Fibroblast of lung (primary cell): ENCODE data around the gene RFX8. TPM values are rescaled to one million over a fixed set of nuclear protein-coding genes. Genes with fewer than 3 reads are reported as not detected.
A peak's percentile ranks its signal among the peaks of the same experiment; 100 is the strongest.

ENCODE experiments used
- DNase-seq, 2 donors: peaks; one replicate each; pipeline versions ENCODE4 v3.0.0 to v3.0.0-alpha.2; 2010; ENCODE audit warnings: low read depth in 2 of 2
- H2AFZ ChIP-seq: 2 replicates; pipeline ENCODE4 v1.5.1; 2012; ENCODE audit warnings: low read length, control low read depth, inconsistent platforms
- H3K27ac ChIP-seq: 2 replicates; pipeline ENCODE4 v1.5.1; 2011; ENCODE audit warnings: low read length, control low read depth; ENCODE audit not compliant: insufficient read depth
- H3K27me3 ChIP-seq: 2 replicates; pipeline ENCODE4 v1.5.1; 2011; ENCODE audit warnings: mild to moderate bottlenecking, low read length; ENCODE audit not compliant: control insufficient read depth, insufficient read depth
- H3K36me3 ChIP-seq: 2 replicates; pipeline ENCODE4 v1.5.1; 2011; ENCODE audit warnings: low read length; ENCODE audit not compliant: control insufficient read depth, insufficient read depth
- H3K4me1 ChIP-seq: 2 replicates; pipeline ENCODE4 v1.5.1; 2011; ENCODE audit warnings: low read length; ENCODE audit not compliant: control insufficient read depth, insufficient read depth; ENCODE audit errors: extremely low read depth
- H3K4me2 ChIP-seq: 2 replicates; pipeline ENCODE4 v1.5.1; 2011; ENCODE audit warnings: low read length, control low read depth; ENCODE audit not compliant: insufficient read depth; ENCODE audit errors: extremely low read depth
- H3K4me3 ChIP-seq, 4 experiments: fragments of 200-600 bp in 1 of 4; sonication (generic) in 1 of 4; replicated peaks in 1 of 4; 2 replicates each; pipeline ENCODE4 v1.5.1; 2011 to 2016; ENCODE audit warnings: low read length in 4 of 4, low read depth in 3 of 4, mild to moderate bottlenecking in 3 of 4, control low read depth in 2 of 4, inconsistent platforms in 1 of 4, mixed read lengths in 1 of 4; ENCODE audit not compliant: insufficient read depth in 1 of 4; ENCODE audit errors: control extremely low read depth in 1 of 4
- H3K79me2 ChIP-seq: 2 replicates; pipeline ENCODE4 v1.5.1; 2012; ENCODE audit warnings: mild to moderate bottlenecking, low read length, inconsistent platforms; ENCODE audit not compliant: control insufficient read depth, insufficient read depth
- H3K9ac ChIP-seq: 2 replicates; pipeline ENCODE4 v1.5.1; 2011; ENCODE audit warnings: mild to moderate bottlenecking, low read length, control low read depth; ENCODE audit not compliant: insufficient read depth
- H3K9me3 ChIP-seq: 2 replicates; pipeline ENCODE4 v1.5.1; 2012; ENCODE audit warnings: low read depth, low read length; ENCODE audit not compliant: control insufficient read depth, insufficient read depth
- H4K20me1 ChIP-seq: 2 replicates; pipeline ENCODE4 v1.5.1; 2011; ENCODE audit warnings: low read length; ENCODE audit not compliant: control insufficient read depth, insufficient read depth; ENCODE audit errors: extremely low read depth
- EZH2 ChIP-seq: IDR thresholded peaks from 2 replicates; pipeline ENCODE4 v1.5.1; 2012; ENCODE audit warnings: low read length, control low read depth, mild to moderate bottlenecking; ENCODE audit errors: missing control alignments
- polyA plus RNA-seq, 2 donors: library from polyadenylated mRNA; depleted of rRNA in 1 of 2; stranded (reverse) in 1 of 2; unstranded in 1 of 2; fragments of >200 nt; gene quantifications; 2 replicates each; pipeline ENCODE4 v1.2.1, GENCODE V29; 2011 to 2012; ENCODE audit warnings: missing spikeins in 1 of 2
- total RNA-seq: library from RNA; depleted of rRNA; stranded (reverse); fragments of >200 nt; gene quantifications from 2 replicates; pipeline ENCODE4 v1.2.1, GENCODE V29; 2014
- TF ChIP-seq, protein P1 (sequence below), 2 donors: IDR thresholded peaks in 1 of 2; conservative IDR thresholded peaks in 1 of 2; 1 replicate in 1 of 2; 2 replicates in 1 of 2; pipeline ENCODE4 v1.5.1; 2011 to 2012; ENCODE audit warnings: low read length in 2 of 2, control low read depth in 1 of 2, inconsistent platforms in 1 of 2, low read depth in 1 of 2, mild to moderate bottlenecking in 1 of 2

Gene RFX8
- total and polyA plus RNA-seq, 2 donors (not counting 1 experiment from before 2014, with no cell fraction given), result 4.3 to 12.4 TPM

DNA sequence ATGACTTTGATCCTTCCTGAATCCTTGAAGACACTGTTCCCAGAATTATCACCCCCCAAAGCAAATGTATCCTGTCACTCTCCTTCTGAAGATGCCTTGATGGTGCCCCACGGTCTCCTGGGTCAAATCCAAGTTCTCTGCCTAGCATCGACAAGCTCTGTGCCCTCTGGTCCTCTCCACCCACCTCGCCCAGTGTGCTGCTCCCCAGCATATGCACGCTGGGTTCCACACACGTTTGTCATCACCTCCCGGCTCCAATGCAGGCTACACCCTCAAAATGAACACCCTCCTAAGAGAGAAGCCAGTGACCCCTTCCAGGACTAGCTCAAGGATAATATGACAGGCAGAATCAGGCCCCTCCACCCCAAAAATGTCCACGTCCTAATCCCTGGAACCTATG lies 48.1 kb downstream of the RFX8 start:
- peaks cover 5% of the 10 kb centered on the region for H3K36me3 ChIP-seq
- H3K4me3 ChIP-seq, result no peak overlapping the region
- no peaks in the 10 kb centered on the region for H3K9me3 ChIP-seq
- H2AFZ ChIP-seq, result no peak overlapping the region
- no peak for DNase-seq
- no peak overlapping the region for H3K27ac ChIP-seq
- H4K20me1 ChIP-seq, result no peaks in the 10 kb centered on the region
- no peaks in the 10 kb centered on the region for H3K27me3 ChIP-seq
- H3K4me1 ChIP-seq, result no peaks in the 10 kb centered on the region
- TF ChIP-seq, protein P1, sequence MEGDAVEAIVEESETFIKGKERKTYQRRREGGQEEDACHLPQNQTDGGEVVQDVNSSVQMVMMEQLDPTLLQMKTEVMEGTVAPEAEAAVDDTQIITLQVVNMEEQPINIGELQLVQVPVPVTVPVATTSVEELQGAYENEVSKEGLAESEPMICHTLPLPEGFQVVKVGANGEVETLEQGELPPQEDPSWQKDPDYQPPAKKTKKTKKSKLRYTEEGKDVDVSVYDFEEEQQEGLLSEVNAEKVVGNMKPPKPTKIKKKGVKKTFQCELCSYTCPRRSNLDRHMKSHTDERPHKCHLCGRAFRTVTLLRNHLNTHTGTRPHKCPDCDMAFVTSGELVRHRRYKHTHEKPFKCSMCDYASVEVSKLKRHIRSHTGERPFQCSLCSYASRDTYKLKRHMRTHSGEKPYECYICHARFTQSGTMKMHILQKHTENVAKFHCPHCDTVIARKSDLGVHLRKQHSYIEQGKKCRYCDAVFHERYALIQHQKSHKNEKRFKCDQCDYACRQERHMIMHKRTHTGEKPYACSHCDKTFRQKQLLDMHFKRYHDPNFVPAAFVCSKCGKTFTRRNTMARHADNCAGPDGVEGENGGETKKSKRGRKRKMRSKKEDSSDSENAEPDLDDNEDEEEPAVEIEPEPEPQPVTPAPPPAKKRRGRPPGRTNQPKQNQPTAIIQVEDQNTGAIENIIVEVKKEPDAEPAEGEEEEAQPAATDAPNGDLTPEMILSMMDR (conservative IDR thresholded peaks at IDR 0.05 in 1 of 2, IDR thresholded peaks at IDR 0.05 in 1 of 2; ENCODE audit: low read depth in 1 of 2, low read length in 2 of 2), result no peak
- no peak for TF ChIP-seq EZH2
- H3K4me2 ChIP-seq, result no peak overlapping the region
- peaks cover 2% of the 10 kb centered on the region for H3K79me2 ChIP-seq
- no peak overlapping the region for H3K9ac ChIP-seq

DNA sequence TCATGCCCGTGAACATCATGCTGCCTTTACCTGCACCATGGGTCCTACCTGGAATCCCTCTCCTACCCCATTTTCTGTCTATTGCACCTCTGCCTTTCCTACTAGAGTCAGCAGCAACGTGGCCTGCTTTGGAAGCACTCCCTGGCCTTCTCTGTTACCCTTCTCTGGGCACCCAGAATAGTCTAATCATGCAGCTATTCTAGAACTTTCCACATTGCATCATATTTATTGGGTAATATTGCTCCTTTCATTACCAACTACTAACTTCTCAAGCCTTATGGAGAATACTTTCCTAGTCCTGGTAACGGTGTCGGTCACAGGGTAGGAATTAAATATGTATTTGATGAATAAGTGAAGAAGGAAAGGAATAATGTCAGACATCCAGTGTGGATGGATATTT lies 54.3 kb downstream of the RFX8 start:
- H4K20me1 ChIP-seq, result no peaks in the 10 kb centered on the region
- peak in 1 of 2 donors; percentile 30 for DNase-seq

DNA sequence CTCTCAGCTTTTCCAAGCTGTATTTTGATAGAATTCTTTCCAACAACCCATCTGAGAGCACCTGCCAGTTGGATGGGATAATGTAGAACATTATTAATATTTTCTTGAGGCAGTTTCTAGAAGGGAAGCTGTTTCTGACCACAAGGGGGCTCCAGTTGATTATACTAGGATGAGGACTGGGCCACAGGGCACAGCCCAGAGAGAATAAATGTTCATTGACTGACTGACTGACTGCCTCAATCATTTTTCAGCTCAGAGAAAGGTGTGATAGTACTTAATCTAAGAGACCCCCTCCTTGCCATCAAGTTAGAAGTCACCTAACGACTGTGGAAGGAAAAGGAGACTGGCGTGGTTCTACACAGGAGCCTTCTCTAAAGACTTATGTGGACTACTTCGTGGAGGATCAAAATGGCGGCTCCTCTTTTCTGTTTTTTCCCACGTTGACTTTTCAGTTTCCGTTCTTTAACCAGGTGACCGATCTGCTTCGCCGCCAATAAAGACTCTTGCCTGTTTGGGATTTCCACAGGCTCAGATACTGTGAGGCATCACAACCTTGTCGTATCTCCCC lies 55.7 kb downstream of the RFX8 start:
- Histone ChIP-seq H3K4me3 (no peak overlapping the region), H3K79me2 (no peaks in the 10 kb centered on the region), H3K36me3 (peaks cover 3% of the 10 kb centered on the region), H3K4me2 (no peak overlapping the region), H3K9ac (no peak overlapping the region), H4K20me1 (no peaks in the 10 kb centered on the region), H3K27ac (no peak overlapping the region), H3K9me3 (no peaks in the 10 kb centered on the region), H3K27me3 (no peaks in the 10 kb centered on the region), H3K4me1 (no peaks in the 10 kb centered on the region), H2AFZ (no peak overlapping the region)
- no peak for TF ChIP-seq EZH2
- TF ChIP-seq, protein P1 (conservative IDR thresholded peaks at IDR 0.05 in 1 of 2, IDR thresholded peaks at IDR 0.05 in 1 of 2; ENCODE audit: low read depth in 1 of 2, low read length in 2 of 2), result peak; percentile 74 to 80
- DNase-seq, result peak; percentile 56 to 84

More for the DNA sequence above, 54.3 kb downstream of the RFX8 start:
- no peak overlapping the region for H3K27ac ChIP-seq
- no peaks in the 10 kb centered on the region for H3K9me3 ChIP-seq
- H3K27me3 ChIP-seq, result no peaks in the 10 kb centered on the region
- H3K4me3 ChIP-seq, result no peak overlapping the region
- H3K4me1 ChIP-seq, result no peaks in the 10 kb centered on the region
- H3K36me3 ChIP-seq, result peaks cover 3% of the 10 kb centered on the region
- no peak overlapping the region for H3K9ac ChIP-seq
- H3K4me2 ChIP-seq, result no peak overlapping the region
- no peak overlapping the region for H2AFZ ChIP-seq
- H3K79me2 ChIP-seq, result no peaks in the 10 kb centered on the region
- TF ChIP-seq, protein P1 (conservative IDR thresholded peaks at IDR 0.05 in 1 of 2, IDR thresholded peaks at IDR 0.05 in 1 of 2; ENCODE audit: low read depth in 1 of 2, low read length in 2 of 2), result no peak
- TF ChIP-seq EZH2, result no peak
